Measurements from ENCODE around the gene SRXN1. TPM values are rescaled to one million over a fixed set of nuclear protein-coding genes. Genes with fewer than 3 reads are reported as not detected.
A peak's percentile ranks its signal among the peaks of the same experiment; 100 is the strongest.
"Not testable (repeated sequence)": the region's sequence is repeated elsewhere in the genome, so short reads cannot be mapped to it uniquely, and the experiment has no call there.

SRXN1 gene
- total RNA-seq = not detected

GRCh38 chr20:653110-653589, at the start of gene SRXN1:
TSS of gene SRXN1 (minus strand) at chr20:653200. CDS start at chr20:653185, 15 bp downstream.
- peak; percentile 62 for DNase-seq

GRCh38 chr20:701401-702129, 48.6 kb upstream of the SRXN1 start:
- no peak for DNase-seq

GRCh38 chr20:699811-700338, 46.9 kb upstream of the SRXN1 start:
- no peak for DNase-seq

GRCh38 chr20:699342-699741, 46.3 kb upstream of the SRXN1 start:
- no peak for DNase-seq

- DNase-seq = no peak
Measured at GRCh38 chr20:698276-698675, 45.3 kb upstream of the SRXN1 start.

- DNase-seq = no peak
Measured at GRCh38 chr20:697826-698225, 44.8 kb upstream of the SRXN1 start.

GRCh38 chr20:695165-695866, 42.3 kb upstream of the SRXN1 start:
- DNase-seq = no peak

GRCh38 chr20:694496-694895, 41.5 kb upstream of the SRXN1 start:
- no peak for DNase-seq

- DNase-seq = not testable (repeated sequence)
Measured at GRCh38 chr20:693786-694185, 40.8 kb upstream of the SRXN1 start.

GRCh38 chr20:692044-692443, 39.0 kb upstream of the SRXN1 start:
- no peak for DNase-seq

GRCh38 chr20:689947-690346, 36.9 kb upstream of the SRXN1 start:
- DNase-seq = no peak

- no peak for DNase-seq
Measured at GRCh38 chr20:689348-689747, 36.3 kb upstream of the SRXN1 start.

GRCh38 chr20:688809-689212, 35.8 kb upstream of the SRXN1 start:
- DNase-seq = no peak

- DNase-seq = no peak
Measured at GRCh38 chr20:687468-688203, 34.6 kb upstream of the SRXN1 start.

GRCh38 chr20:684676-685319, 31.8 kb upstream of the SRXN1 start:
- no peak for DNase-seq

- DNase-seq = no peak
Measured at GRCh38 chr20:682123-682522, 29.1 kb upstream of the SRXN1 start.

GRCh38 chr20:680638-681187, 27.7 kb upstream of the SRXN1 start:
- DNase-seq = no peak

GRCh38 chr20:677957-678356, 25.0 kb upstream of the SRXN1 start:
- DNase-seq = no peak

- DNase-seq = no peak
Measured at GRCh38 chr20:676967-677366, 24.0 kb upstream of the SRXN1 start.

- DNase-seq = no peak
Measured at GRCh38 chr20:676315-676937, 23.4 kb upstream of the SRXN1 start.

- DNase-seq = peak; percentile 33
Measured at GRCh38 chr20:675453-676314, 22.7 kb upstream of the SRXN1 start, which contains the start of gene SCRT2. TSS of gene SCRT2 (minus strand) at chr20:675802. CDS start at chr20:675601, 201 bp downstream.
